ENCODE results near the gene HEATR5B.

The HEATR5B gene

DNA sequence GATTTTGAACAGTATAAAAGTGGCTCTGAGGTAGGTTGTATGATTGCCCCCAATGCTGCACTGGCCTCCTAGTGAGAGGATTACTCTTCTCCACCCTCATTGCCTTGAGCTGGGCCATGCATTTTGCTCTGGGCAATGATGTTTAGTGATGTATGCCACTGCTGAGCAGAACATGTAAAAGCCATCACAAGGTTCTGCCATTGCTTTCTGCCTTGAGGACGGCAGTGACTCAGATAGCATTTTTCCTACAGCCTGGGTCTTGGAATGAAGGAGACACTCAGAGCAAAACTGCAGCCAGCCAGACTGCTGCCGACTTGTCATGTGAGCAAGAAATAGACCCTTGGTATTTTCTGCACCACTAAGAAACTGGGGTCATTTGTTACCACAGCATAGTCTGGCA, 27.8 kb upstream of the HEATR5B start:
- peaks cover 71% of the 10 kb centered on the region for H3K36me3 ChIP-seq (ENCODE audit: low read depth)
- no peak for ATAC-seq (ENCODE audit: low read depth)

DNA sequence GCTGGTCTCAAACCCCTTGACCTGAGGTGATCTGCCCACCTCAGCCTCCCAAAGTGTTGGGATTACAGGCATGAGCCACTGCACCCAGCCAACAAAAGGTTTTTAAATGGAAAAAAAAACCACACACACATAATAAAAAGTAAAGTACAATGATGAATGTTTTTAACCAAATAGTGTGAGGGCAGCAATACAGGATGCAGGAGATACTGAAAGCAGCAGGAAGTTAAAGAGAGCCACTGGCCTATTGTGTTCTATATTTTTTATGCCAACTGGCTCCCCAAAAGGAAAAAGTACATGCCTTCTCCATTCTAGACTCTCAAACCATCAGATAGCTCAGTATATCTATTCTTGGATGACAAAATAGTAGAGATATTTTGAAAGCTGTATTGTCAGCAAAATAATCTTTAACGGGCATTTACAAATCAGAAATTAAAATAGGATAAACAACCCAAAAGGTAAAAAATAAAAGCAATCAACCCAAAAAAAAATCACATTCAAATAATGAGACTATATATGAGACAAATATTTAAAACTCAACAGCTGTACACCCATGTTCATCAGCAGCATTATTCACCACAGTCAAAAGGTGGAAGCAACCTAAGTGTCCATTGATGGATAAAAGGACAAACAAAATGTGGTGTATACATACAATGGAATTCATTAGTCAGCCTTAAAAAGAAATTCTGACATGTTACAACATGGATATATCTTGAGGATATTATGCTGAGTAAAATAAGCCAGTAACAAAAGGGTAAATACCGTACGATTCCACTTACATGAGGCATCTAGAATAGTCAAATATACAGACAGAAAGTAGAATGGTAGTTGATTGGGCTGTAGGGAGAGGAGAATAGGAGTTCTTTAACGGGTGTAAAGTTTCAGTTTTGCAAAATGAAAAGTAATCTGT, 26.4 kb upstream of the HEATR5B start:
- Histone ChIP-seq H3K9me3 (ENCODE audit: severe bottlenecking) (no peaks in the 10 kb centered on the region), H3K4me3 (ENCODE audit: severe bottlenecking) (no peak overlapping the region), H3K36me3 (ENCODE audit: low read depth) (peaks cover 76% of the 10 kb centered on the region), H3K4me1 (ENCODE audit: insufficient read depth, poor library complexity, severe bottlenecking) (peaks cover 8% of the 10 kb centered on the region), H3K27me3 (ENCODE audit: insufficient read depth, poor library complexity, severe bottlenecking) (no peaks in the 10 kb centered on the region), H3K27ac (ENCODE audit: poor library complexity, severe bottlenecking) (peak overlapping the region; percentile 15)
- TF ChIP-seq, protein P1, sequence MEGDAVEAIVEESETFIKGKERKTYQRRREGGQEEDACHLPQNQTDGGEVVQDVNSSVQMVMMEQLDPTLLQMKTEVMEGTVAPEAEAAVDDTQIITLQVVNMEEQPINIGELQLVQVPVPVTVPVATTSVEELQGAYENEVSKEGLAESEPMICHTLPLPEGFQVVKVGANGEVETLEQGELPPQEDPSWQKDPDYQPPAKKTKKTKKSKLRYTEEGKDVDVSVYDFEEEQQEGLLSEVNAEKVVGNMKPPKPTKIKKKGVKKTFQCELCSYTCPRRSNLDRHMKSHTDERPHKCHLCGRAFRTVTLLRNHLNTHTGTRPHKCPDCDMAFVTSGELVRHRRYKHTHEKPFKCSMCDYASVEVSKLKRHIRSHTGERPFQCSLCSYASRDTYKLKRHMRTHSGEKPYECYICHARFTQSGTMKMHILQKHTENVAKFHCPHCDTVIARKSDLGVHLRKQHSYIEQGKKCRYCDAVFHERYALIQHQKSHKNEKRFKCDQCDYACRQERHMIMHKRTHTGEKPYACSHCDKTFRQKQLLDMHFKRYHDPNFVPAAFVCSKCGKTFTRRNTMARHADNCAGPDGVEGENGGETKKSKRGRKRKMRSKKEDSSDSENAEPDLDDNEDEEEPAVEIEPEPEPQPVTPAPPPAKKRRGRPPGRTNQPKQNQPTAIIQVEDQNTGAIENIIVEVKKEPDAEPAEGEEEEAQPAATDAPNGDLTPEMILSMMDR (IDR thresholded peaks at IDR 0.05; ENCODE audit: poor library complexity, severe bottlenecking): no peak
- ATAC-seq (ENCODE audit: low read depth) (peak; percentile 95), DNase-seq (ENCODE audit: low spot score) (no peak)

More for the DNA sequence above, 27.8 kb upstream of the HEATR5B start:
- Histone ChIP-seq H3K4me1 (ENCODE audit: insufficient read depth, poor library complexity, severe bottlenecking) (peaks cover 8% of the 10 kb centered on the region), H3K9me3 (ENCODE audit: severe bottlenecking) (no peaks in the 10 kb centered on the region), H3K27ac (ENCODE audit: poor library complexity, severe bottlenecking) (no peak overlapping the region), H3K4me3 (ENCODE audit: severe bottlenecking) (no peak overlapping the region), H3K27me3 (ENCODE audit: insufficient read depth, poor library complexity, severe bottlenecking) (no peaks in the 10 kb centered on the region)
- no peak for DNase-seq (ENCODE audit: low spot score)
- TF ChIP-seq, protein P1 (IDR thresholded peaks at IDR 0.05; ENCODE audit: poor library complexity, severe bottlenecking): no peak

DNA sequence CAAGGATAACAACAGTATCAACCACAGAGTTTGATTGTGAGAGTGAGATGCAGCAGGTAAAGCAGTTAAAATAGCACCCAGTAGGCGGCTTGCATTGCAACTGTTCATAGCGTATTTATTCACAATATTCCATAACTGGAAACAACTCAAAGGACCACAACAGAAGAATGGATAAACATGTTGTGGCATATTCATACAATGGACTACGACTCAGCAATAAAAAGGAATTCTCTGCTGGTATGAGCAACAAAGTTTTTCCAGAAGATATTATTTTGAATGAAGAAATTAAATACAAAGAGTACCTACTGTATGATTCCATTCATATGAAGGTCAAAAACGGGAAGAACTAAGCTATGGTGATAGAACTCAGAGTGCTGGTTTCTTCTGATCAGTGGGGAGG, 25.4 kb upstream of the HEATR5B start:
- peaks cover 71% of the 10 kb centered on the region for H3K36me3 ChIP-seq (ENCODE audit: low read depth)
- TF ChIP-seq, protein P1 (IDR thresholded peaks at IDR 0.05; ENCODE audit: poor library complexity, severe bottlenecking): no peak
- no peak for ATAC-seq (ENCODE audit: low read depth)
- H3K4me1 ChIP-seq (ENCODE audit: insufficient read depth, poor library complexity, severe bottlenecking): peaks cover 8% of the 10 kb centered on the region
- H3K9me3 ChIP-seq (ENCODE audit: severe bottlenecking): no peaks in the 10 kb centered on the region
- no peak overlapping the region for H3K4me3 ChIP-seq (ENCODE audit: severe bottlenecking)
- H3K27me3 ChIP-seq (ENCODE audit: insufficient read depth, poor library complexity, severe bottlenecking): no peaks in the 10 kb centered on the region
- no peak overlapping the region for H3K27ac ChIP-seq (ENCODE audit: poor library complexity, severe bottlenecking)
- DNase-seq (ENCODE audit: low spot score): no peak

DNA sequence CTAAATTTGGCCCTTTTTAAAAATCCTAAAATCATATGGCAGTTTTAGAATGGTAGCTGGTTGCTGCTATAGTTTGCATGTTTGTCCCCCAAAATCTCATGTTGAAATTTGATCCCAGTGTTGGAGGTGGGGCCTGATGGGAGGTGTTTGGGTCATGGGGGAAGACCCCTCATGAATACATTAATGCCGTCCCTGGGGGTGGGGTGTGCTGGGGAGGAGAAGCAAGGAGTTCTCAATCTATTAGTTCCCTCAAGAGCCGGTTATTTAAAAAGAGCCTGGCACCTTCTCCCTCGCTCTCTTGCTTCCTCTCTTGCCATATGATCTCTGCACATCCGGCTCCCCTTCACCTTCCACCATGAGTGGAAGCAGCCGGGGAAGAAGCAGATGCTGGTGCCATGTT, 21.0 kb upstream of the HEATR5B start:
- Histone ChIP-seq H3K4me3 (ENCODE audit: severe bottlenecking) (no peak overlapping the region), H3K27me3 (ENCODE audit: insufficient read depth, poor library complexity, severe bottlenecking) (no peaks in the 10 kb centered on the region), H3K9me3 (ENCODE audit: severe bottlenecking) (no peaks in the 10 kb centered on the region), H3K4me1 (ENCODE audit: insufficient read depth, poor library complexity, severe bottlenecking) (peaks cover 5% of the 10 kb centered on the region), H3K36me3 (ENCODE audit: low read depth) (peaks cover 58% of the 10 kb centered on the region), H3K27ac (ENCODE audit: poor library complexity, severe bottlenecking) (no peak overlapping the region)
- TF ChIP-seq, protein P1 (IDR thresholded peaks at IDR 0.05; ENCODE audit: poor library complexity, severe bottlenecking): no peak
- ATAC-seq (ENCODE audit: low read depth) (no peak), DNase-seq (ENCODE audit: low spot score) (no peak)

DNA sequence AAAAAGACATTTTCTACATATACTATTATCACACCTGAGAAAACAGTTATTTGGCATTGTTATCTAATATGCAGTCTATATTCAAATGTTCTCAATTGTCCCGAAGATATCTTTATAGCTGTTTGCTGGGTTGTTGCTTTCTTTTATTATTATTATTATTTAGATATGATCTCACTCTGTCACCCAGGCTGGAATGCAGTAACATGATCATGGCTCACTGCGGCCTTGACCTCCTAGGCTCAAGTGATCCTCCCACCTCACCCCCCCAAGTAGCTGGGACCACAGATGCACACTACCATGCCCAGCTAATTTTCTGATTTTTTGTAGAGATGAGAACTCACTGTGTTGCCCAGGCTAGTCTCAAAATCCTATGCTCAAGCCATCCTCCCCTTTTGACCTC, 20.0 kb upstream of the HEATR5B start:
- TF ChIP-seq, protein P1 (IDR thresholded peaks at IDR 0.05; ENCODE audit: poor library complexity, severe bottlenecking): no peak
- Histone ChIP-seq H3K36me3 (ENCODE audit: low read depth) (peaks cover 58% of the 10 kb centered on the region), H3K27me3 (ENCODE audit: insufficient read depth, poor library complexity, severe bottlenecking) (no peaks in the 10 kb centered on the region), H3K27ac (ENCODE audit: poor library complexity, severe bottlenecking) (no peak overlapping the region), H3K9me3 (ENCODE audit: severe bottlenecking) (no peaks in the 10 kb centered on the region), H3K4me1 (ENCODE audit: insufficient read depth, poor library complexity, severe bottlenecking) (peaks cover 5% of the 10 kb centered on the region), H3K4me3 (ENCODE audit: severe bottlenecking) (no peak overlapping the region)
- DNase-seq (ENCODE audit: low spot score): no peak
- no peak for ATAC-seq (ENCODE audit: low read depth)

Measured in RWPE2 (cell line).